SU-DHL-6 (cell line): ENCODE measurements around the gene GRB10.

Experiments
- H2AFZ ChIP-seq: fragments of 200-600 bp; sonication (generic); 2 replicates; pipeline ENCODE4 v1.6.1; 2014; ENCODE audit warnings: low read depth, mild to moderate bottlenecking, moderate library complexity, mixed read lengths, antibody characterized with exemption, low read length; ENCODE audit not compliant: severe bottlenecking
- H3F3A ChIP-seq: fragments of 200-600 bp; shearing (Covaris generic); 2 replicates; pipeline ENCODE4 v1.6.0; 2016; ENCODE audit warnings: antibody characterized with exemption, mild to moderate bottlenecking; ENCODE audit not compliant: insufficient read depth
- H3K27ac ChIP-seq: fragments of 200-600 bp; sonication (generic); 2 replicates; pipeline ENCODE4 v1.5.1; 2016; ENCODE audit warnings: low read depth, mild to moderate bottlenecking, low read length, moderate library complexity, mixed read lengths
- H3K27me3 ChIP-seq: fragments of 200-600 bp; sonication (generic), shearing (Covaris generic); 2 replicates; pipeline ENCODE4 v1.6.0; 2014; ENCODE audit warnings: mild to moderate bottlenecking, low read length
- H3K36me3 ChIP-seq: fragments of 200-600 bp; sonication (generic); 2 replicates; pipeline ENCODE4 v1.6.1; 2014; ENCODE audit warnings: mild to moderate bottlenecking, low read length, mixed read lengths
- H3K4me2 ChIP-seq: fragments of 300-600, 200-600 bp; shearing (Covaris generic), sonication (generic); 2 replicates; pipeline ENCODE4 v1.6.0; 2014; ENCODE audit warnings: low read length, low read depth, mild to moderate bottlenecking; ENCODE audit not compliant: poor library complexity, severe bottlenecking
- H3K4me3 ChIP-seq: fragments of 200-600 bp; sonication (generic); 2 replicates; pipeline ENCODE4 v1.5.1; 2014; ENCODE audit warnings: antibody characterized with exemption, low read length, mild to moderate bottlenecking, mixed read lengths; ENCODE audit not compliant: insufficient read depth, poor library complexity, severe bottlenecking
- H3K79me2 ChIP-seq: fragments of 200-600 bp; sonication (generic); 2 replicates; pipeline ENCODE4 v1.6.1; 2014; ENCODE audit warnings: mild to moderate bottlenecking, low read length, moderate library complexity; ENCODE audit not compliant: insufficient read depth
- H3K9ac ChIP-seq: fragments of 200-600 bp; sonication (generic); 2 replicates; pipeline ENCODE4 v1.7.0; 2014; ENCODE audit warnings: mild to moderate bottlenecking, low read length
- H3K9me2 ChIP-seq: fragments of 200-600 bp; sonication (generic); replicated peaks from 2 replicates; pipeline ENCODE4 v1.6.1; 2014; ENCODE audit warnings: low read length; ENCODE audit not compliant: insufficient read depth
- H3K9me3 ChIP-seq: fragments of 200-600 bp; sonication (generic); 2 replicates; pipeline ENCODE4 v1.6.1; 2014; ENCODE audit warnings: low read length, mixed read lengths; ENCODE audit not compliant: insufficient read depth
- H4K20me1 ChIP-seq: fragments of 200-600 bp; sonication (generic); 2 replicates; pipeline ENCODE4 v1.6.1; 2014; ENCODE audit warnings: low read depth, mild to moderate bottlenecking, antibody characterized with exemption, low read length, moderate library complexity, mixed read lengths
- CTCF ChIP-seq: fragments of 200-600 bp; sonication (generic); IDR thresholded peaks from one replicate; pipeline ENCODE4 v1.5.1; 2017; ENCODE audit warnings: antibody characterized with exemption, mild to moderate bottlenecking, low read length, moderate library complexity; ENCODE audit not compliant: insufficient read depth, poor library complexity, severe bottlenecking
- EZH2phosphoT487 ChIP-seq: fragments of 200-600 bp; sonication (generic), shearing (Covaris generic); conservative IDR thresholded peaks from 2 replicates; pipeline ENCODE4 v1.6.1; 2018; ENCODE audit warnings: mild to moderate bottlenecking, antibody characterized with exemption, low read length, moderate library complexity, mixed read lengths

The GRB10 gene

GRCh38 chr7:50669890-50670289, 112.8 kb downstream of the GRB10 start:
- H3K9me2 ChIP-seq = no peaks in the 10 kb centered on the region
- TF ChIP-seq EZH2phosphoT487 = no peak
- no peak for TF ChIP-seq CTCF
- H3K27ac ChIP-seq = no peak overlapping the region
- H3K9ac ChIP-seq = no peak overlapping the region
- no peak overlapping the region for H2AFZ ChIP-seq
- H3K4me3 ChIP-seq = no peak overlapping the region
- no peaks in the 10 kb centered on the region for H3F3A ChIP-seq
- H3K27me3 ChIP-seq = no peaks in the 10 kb centered on the region
- H3K4me2 ChIP-seq = no peak overlapping the region
- H4K20me1 ChIP-seq = no peaks in the 10 kb centered on the region
- H3K9me3 ChIP-seq = no peaks in the 10 kb centered on the region
- H3K79me2 ChIP-seq = no peaks in the 10 kb centered on the region
- H3K36me3 ChIP-seq = no peaks in the 10 kb centered on the region

- H4K20me1 ChIP-seq = no peaks in the 10 kb centered on the region
- H3K27me3 ChIP-seq = no peaks in the 10 kb centered on the region
- H3K9me3 ChIP-seq = no peaks in the 10 kb centered on the region
- H3F3A ChIP-seq = no peaks in the 10 kb centered on the region
- no peak overlapping the region for H2AFZ ChIP-seq
- no peaks in the 10 kb centered on the region for H3K79me2 ChIP-seq
- H3K9ac ChIP-seq = no peak overlapping the region
- TF ChIP-seq CTCF (no peak), EZH2phosphoT487 (no peak)
- no peaks in the 10 kb centered on the region for H3K9me2 ChIP-seq
- no peaks in the 10 kb centered on the region for H3K36me3 ChIP-seq
- no peak overlapping the region for H3K4me3 ChIP-seq
- no peak overlapping the region for H3K27ac ChIP-seq
- H3K4me2 ChIP-seq = no peak overlapping the region
These were observed 114.9 kb downstream of the GRB10 start for GRCh38 chr7:50667789-50668226.

GRCh38 chr7:50667338-50667737, 115.4 kb downstream of the GRB10 start:
- no peak overlapping the region for H3K9ac ChIP-seq
- no peaks in the 10 kb centered on the region for H3K9me2 ChIP-seq
- no peak overlapping the region for H2AFZ ChIP-seq
- H3K4me2 ChIP-seq = no peak overlapping the region
- H4K20me1 ChIP-seq = no peaks in the 10 kb centered on the region
- TF ChIP-seq CTCF (no peak), EZH2phosphoT487 (no peak)
- no peaks in the 10 kb centered on the region for H3K79me2 ChIP-seq
- no peaks in the 10 kb centered on the region for H3K27me3 ChIP-seq
- no peaks in the 10 kb centered on the region for H3K9me3 ChIP-seq
- no peak overlapping the region for H3K4me3 ChIP-seq
- no peak overlapping the region for H3K27ac ChIP-seq
- H3F3A ChIP-seq = no peaks in the 10 kb centered on the region
- no peaks in the 10 kb centered on the region for H3K36me3 ChIP-seq

GRCh38 chr7:50666124-50666496, 116.6 kb downstream of the GRB10 start:
- no peaks in the 10 kb centered on the region for H3K36me3 ChIP-seq

More at GRCh38 chr7:50666124-50666496, 116.6 kb downstream of the GRB10 start:
- H3K9ac ChIP-seq = no peak overlapping the region
- no peaks in the 10 kb centered on the region for H3K9me3 ChIP-seq
- H3K27ac ChIP-seq = no peak overlapping the region
- no peaks in the 10 kb centered on the region for H3K79me2 ChIP-seq
- H3K4me2 ChIP-seq = no peak overlapping the region
- no peaks in the 10 kb centered on the region for H3F3A ChIP-seq
- TF ChIP-seq CTCF (no peak), EZH2phosphoT487 (no peak)
- H3K9me2 ChIP-seq = no peaks in the 10 kb centered on the region
- no peaks in the 10 kb centered on the region for H3K27me3 ChIP-seq
- H4K20me1 ChIP-seq = no peaks in the 10 kb centered on the region
- no peak overlapping the region for H2AFZ ChIP-seq
- no peak overlapping the region for H3K4me3 ChIP-seq
